ENCODE results near the gene PDXP. TPM values are rescaled to one million over a fixed set of nuclear protein-coding genes. Genes with fewer than 3 reads are reported as not detected.

The PDXP gene
- total and polyA plus RNA-seq, 2 of the 13 experiments (the other 11 are each of a cell fraction or from before 2014, with no cell fraction given) = 58.2 to 70.6 TPM

DNA sequence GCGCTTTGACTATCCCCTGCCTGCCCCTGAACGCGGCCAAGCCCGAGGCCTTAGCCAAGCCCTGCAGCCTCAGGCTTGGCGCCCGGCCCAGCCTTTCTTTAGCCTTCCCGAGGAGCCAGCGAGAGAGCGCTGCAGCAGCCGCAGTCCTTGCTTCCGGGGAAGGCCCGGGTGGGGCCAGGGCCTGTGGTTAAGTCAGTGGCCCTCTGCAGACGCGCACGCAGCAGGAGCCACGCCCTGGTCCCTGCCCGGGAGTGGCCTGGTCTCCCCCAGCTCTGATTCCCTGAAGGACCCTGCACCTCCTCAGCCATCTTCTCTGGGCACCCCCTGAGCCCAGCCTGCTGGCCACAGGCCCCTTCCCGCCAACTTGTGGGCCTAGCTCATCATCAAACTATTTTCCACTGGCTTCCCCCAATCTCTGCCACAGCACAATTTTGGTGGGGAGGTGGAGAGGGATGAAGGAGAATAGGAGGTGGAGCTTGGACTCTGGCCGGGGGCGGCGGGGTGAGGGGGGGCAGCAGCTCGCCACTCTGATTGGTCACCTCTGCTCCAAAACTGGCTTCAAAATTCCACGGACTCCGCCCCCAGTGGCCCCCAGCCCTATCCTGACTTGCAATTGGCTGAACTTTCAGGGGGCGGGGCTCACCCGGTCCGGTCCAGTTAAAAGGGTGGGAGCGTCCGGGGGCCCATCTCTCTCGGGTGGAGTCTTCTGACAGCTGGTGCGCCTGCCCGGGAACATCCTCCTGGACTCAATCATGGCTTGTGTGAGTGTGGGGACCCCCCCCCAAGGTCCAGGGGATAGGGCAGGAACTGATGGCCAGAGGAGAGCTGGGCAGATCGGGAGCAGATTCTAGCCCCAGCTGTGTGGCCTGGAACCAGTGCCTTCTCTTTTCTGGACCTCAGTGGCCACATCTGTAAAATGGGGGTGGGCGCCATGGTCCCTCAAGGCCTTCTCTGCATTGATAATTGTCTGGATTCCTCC lies 16.7 kb downstream of the PDXP start, which contains the start of gene LGALS1 (continued):
- TF ChIP-seq ZNF557 (CRISPR knock-in tag; IDR thresholded peaks at IDR 0.05) (no peak), SPEN (CRISPR knock-in tag; IDR thresholded peaks at IDR 0.05; ENCODE audit: low read depth) (peak; percentile 63), NFIB (CRISPR knock-in tag; IDR thresholded peaks at IDR 0.05; ENCODE audit: borderline replicate concordance) (no peak), ZNF674 (CRISPR knock-in tag; IDR thresholded peaks at IDR 0.05; ENCODE audit: low read depth) (no peak), NR3C1 (CRISPR knock-in tag; IDR thresholded peaks at IDR 0.05) (no peak), ZFP36 (IDR thresholded peaks at IDR 0.05; ENCODE audit: borderline replicate concordance, low read depth, low read length, partially characterized antibody) (no peak), ZSCAN25 (CRISPR knock-in tag; IDR thresholded peaks at IDR 0.05) (no peak), ZNF569 (CRISPR knock-in tag; IDR thresholded peaks at IDR 0.05; ENCODE audit: borderline replicate concordance) (no peak), NKX3-1 (CRISPR knock-in tag; IDR thresholded peaks at IDR 0.05) (no peak), KDM2A (CRISPR knock-in tag; IDR thresholded peaks at IDR 0.05; ENCODE audit: borderline replicate concordance, low read depth) (peak; percentile 70; the same call in 1 of the 2 replicates), GFI1 (CRISPR knock-in tag; IDR thresholded peaks at IDR 0.05; ENCODE audit: borderline replicate concordance) (peak; percentile 54; the same call in 1 of the 2 replicates), ZNF83 (CRISPR knock-in tag; IDR thresholded peaks at IDR 0.05; ENCODE audit: borderline replicate concordance) (no peak), ZNF292 (CRISPR knock-in tag; IDR thresholded peaks at IDR 0.05; ENCODE audit: borderline replicate concordance, low read depth) (no peak), CHD2 (IDR thresholded peaks at IDR 0.05; ENCODE audit: low read depth, low read length) (no peak), NCOA5 (CRISPR knock-in tag; IDR thresholded peaks at IDR 0.05) (no peak), ZMAT3 (CRISPR knock-in tag; conservative IDR thresholded peaks at IDR 0.05) (no peak), REPIN1 (CRISPR knock-in tag; IDR thresholded peaks at IDR 0.05; ENCODE audit: borderline replicate concordance, low read depth) (no peak), MYNN (CRISPR knock-in tag; IDR thresholded peaks at IDR 0.05; ENCODE audit: low read depth) (no peak)
- TF ChIP-seq, protein P1, sequence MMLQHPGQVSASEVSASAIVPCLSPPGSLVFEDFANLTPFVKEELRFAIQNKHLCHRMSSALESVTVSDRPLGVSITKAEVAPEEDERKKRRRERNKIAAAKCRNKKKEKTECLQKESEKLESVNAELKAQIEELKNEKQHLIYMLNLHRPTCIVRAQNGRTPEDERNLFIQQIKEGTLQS (CRISPR knock-in tag; IDR thresholded peaks at IDR 0.05) = no peak
- TF ChIP-seq, protein P2, sequence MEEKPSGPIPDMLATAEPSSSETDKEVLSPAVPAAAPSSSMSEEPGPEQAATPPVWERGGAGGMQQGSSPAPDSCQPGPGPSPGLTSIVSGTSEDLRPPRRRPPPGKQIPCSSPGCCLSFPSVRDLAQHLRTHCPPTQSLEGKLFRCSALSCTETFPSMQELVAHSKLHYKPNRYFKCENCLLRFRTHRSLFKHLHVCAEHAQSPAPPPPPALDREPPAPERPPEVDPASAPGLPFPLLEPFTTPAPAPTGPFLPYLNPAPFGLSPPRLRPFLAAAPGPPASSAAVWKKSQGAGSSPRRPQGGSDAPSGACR (CRISPR knock-in tag; IDR thresholded peaks at IDR 0.05) = no peak
- TF ChIP-seq, protein P3, sequence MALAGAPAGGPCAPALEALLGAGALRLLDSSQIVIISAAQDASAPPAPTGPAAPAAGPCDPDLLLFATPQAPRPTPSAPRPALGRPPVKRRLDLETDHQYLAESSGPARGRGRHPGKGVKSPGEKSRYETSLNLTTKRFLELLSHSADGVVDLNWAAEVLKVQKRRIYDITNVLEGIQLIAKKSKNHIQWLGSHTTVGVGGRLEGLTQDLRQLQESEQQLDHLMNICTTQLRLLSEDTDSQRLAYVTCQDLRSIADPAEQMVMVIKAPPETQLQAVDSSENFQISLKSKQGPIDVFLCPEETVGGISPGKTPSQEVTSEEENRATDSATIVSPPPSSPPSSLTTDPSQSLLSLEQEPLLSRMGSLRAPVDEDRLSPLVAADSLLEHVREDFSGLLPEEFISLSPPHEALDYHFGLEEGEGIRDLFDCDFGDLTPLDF (CRISPR knock-in tag; IDR thresholded peaks at IDR 0.05) = no peak
- TF ChIP-seq, protein P4, sequence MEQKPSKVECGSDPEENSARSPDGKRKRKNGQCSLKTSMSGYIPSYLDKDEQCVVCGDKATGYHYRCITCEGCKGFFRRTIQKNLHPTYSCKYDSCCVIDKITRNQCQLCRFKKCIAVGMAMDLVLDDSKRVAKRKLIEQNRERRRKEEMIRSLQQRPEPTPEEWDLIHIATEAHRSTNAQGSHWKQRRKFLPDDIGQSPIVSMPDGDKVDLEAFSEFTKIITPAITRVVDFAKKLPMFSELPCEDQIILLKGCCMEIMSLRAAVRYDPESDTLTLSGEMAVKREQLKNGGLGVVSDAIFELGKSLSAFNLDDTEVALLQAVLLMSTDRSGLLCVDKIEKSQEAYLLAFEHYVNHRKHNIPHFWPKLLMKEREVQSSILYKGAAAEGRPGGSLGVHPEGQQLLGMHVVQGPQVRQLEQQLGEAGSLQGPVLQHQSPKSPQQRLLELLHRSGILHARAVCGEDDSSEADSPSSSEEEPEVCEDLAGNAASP (CRISPR knock-in tag; IDR thresholded peaks at IDR 0.05; ENCODE audit: borderline replicate concordance) = no peak
- TF ChIP-seq, protein P5, sequence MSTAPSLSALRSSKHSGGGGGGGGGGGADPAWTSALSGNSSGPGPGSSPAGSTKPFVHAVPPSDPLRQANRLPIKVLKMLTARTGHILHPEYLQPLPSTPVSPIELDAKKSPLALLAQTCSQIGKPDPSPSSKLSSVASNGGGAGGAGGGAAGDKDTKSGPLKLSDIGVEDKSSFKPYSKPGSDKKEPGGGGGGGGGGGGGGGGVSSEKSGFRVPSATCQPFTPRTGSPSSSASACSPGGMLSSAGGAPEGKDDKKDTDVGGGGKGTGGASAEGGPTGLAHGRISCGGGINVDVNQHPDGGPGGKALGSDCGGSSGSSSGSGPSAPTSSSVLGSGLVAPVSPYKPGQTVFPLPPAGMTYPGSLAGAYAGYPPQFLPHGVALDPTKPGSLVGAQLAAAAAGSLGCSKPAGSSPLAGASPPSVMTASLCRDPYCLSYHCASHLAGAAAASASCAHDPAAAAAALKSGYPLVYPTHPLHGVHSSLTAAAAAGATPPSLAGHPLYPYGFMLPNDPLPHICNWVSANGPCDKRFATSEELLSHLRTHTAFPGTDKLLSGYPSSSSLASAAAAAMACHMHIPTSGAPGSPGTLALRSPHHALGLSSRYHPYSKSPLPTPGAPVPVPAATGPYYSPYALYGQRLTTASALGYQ (CRISPR knock-in tag; IDR thresholded peaks at IDR 0.05) = no peak; the same call in 1 of the 2 replicates

Data from HepG2 (cell line).